Gastrocnemius medialis (tissue), 4 donors: ENCODE results near the gene ACSF2. TPM values are rescaled to one million over a fixed set of nuclear protein-coding genes. Genes with fewer than 3 reads are reported as not detected.

Source experiments
- ATAC-seq, 2 donors: fragments of 150-250 bp; one replicate each; pipeline ENCODE4 v1.9.1; 2016
- DNase-seq, 2 donors: peaks; one replicate each; pipeline ENCODE4 v3.0.0-alpha.2; 2019
- H3K27ac ChIP-seq, 4 donors: fragments of 200-600 bp; sonication (generic); 1 replicate in 1 of 4; 2 replicates in 3 of 4; pipeline ENCODE4 v1.5.1; 2016 to 2018; ENCODE audit warnings: mild to moderate bottlenecking in 2 of 4, moderate library complexity in 1 of 4
- H3K27me3 ChIP-seq, 3 donors: fragments of 200-600 bp; sonication (generic) in 2 of 3; 1 replicate in 1 of 3; 2 replicates in 2 of 3; pipeline versions ENCODE4 v1.5.1 to v1.6.0; 2016 to 2019; ENCODE audit warnings: mild to moderate bottlenecking in 1 of 3, moderate library complexity in 1 of 3
- H3K36me3 ChIP-seq, 2 donors: fragments of 200-600 bp; sonication (generic) in 1 of 2; one replicate each; pipeline ENCODE4 v1.5.1; 2017 to 2018
- H3K4me1 ChIP-seq, 2 donors: fragments of 200-600 bp; sonication (generic) in 1 of 2; one replicate each; pipeline ENCODE4 v1.5.1; 2016 to 2017; ENCODE audit warnings: mild to moderate bottlenecking in 2 of 2
- H3K4me3 ChIP-seq, 4 donors: fragments of 200-600 bp; sonication (generic) in 3 of 4; 1 replicate in 1 of 4; 2 replicates in 3 of 4; pipeline ENCODE4 v1.5.1; 2016 to 2019; ENCODE audit warnings: mild to moderate bottlenecking in 2 of 4
- H3K9me3 ChIP-seq, 3 donors: fragments of 200-600 bp; sonication (generic) in 2 of 3; 1 replicate in 1 of 3; 2 replicates in 2 of 3; pipeline ENCODE4 v1.5.1; 2016 to 2019
- POLR2A ChIP-seq, 2 donors: fragments of 450-650 bp; IDR thresholded peaks; one replicate each; pipeline ENCODE4 v1.6.1; 2017; ENCODE audit warnings: antibody characterized with exemption in 2 of 2, mild to moderate bottlenecking in 2 of 2, moderate library complexity in 2 of 2
- in situ Hi-C, 4 donors: fragments of 200-750 bp; cut with MboI; loops; one replicate each; pipeline versions ENCODE4 v1.15.0 to v1.8.0; 2017; ENCODE audit warnings: low sequenced_read_pairs in 4 of 4
- intact Hi-C: fragments of 100-400 bp; cut with DNase I; formaldehyde crosslinking; loops from one replicate; pipeline ENCODE4 v1.15.1; 2023; ENCODE audit warnings: low total_unique reads
- total RNA-seq, 4 donors: library from RNA; depleted of rRNA; stranded (reverse); fragments of >200 nt; gene quantifications; one replicate each; pipeline versions ENCODE4 v1.1.0 to v1.2.3, GENCODE V29; 2016
- TF ChIP-seq, protein P1 (sequence below), 5 experiments: fragments of 450-650 bp in 3 of 5; fragments of 200-600 bp in 2 of 5; sonication (generic) in 2 of 5; IDR thresholded peaks in 4 of 5; conservative IDR thresholded peaks in 1 of 5; 1 replicate in 4 of 5; 2 replicates in 1 of 5; pipeline ENCODE4 v1.5.1; 2016 to 2019; ENCODE audit warnings: antibody characterized with exemption in 5 of 5, mild to moderate bottlenecking in 3 of 5, moderate library complexity in 3 of 5

Gene ACSF2
- total RNA-seq, 4 donors from 2014 or later: 8.7 to 61.4 (median 34.2) TPM

- no peak overlapping the region for H3K4me3 ChIP-seq
- no peaks in the 10 kb centered on the region for H3K27me3 ChIP-seq
- no peaks in the 10 kb centered on the region for H3K36me3 ChIP-seq
- no peak overlapping the region for H3K27ac ChIP-seq
- intact Hi-C loops (no loop called here), in situ Hi-C loops (loop anchor here in 1 of 4 donors (25.0 kb wide), 1 partner anchor 109 kb away; the partner anchor contains the start of gene LRRC59)
- ATAC-seq (no peak), DNase-seq (no peak)
- H3K4me1 ChIP-seq: no peaks in the 10 kb centered on the region
- no peak for TF ChIP-seq POLR2A (IDR thresholded peaks at IDR 0.05)
- TF ChIP-seq, protein P1, sequence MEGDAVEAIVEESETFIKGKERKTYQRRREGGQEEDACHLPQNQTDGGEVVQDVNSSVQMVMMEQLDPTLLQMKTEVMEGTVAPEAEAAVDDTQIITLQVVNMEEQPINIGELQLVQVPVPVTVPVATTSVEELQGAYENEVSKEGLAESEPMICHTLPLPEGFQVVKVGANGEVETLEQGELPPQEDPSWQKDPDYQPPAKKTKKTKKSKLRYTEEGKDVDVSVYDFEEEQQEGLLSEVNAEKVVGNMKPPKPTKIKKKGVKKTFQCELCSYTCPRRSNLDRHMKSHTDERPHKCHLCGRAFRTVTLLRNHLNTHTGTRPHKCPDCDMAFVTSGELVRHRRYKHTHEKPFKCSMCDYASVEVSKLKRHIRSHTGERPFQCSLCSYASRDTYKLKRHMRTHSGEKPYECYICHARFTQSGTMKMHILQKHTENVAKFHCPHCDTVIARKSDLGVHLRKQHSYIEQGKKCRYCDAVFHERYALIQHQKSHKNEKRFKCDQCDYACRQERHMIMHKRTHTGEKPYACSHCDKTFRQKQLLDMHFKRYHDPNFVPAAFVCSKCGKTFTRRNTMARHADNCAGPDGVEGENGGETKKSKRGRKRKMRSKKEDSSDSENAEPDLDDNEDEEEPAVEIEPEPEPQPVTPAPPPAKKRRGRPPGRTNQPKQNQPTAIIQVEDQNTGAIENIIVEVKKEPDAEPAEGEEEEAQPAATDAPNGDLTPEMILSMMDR (IDR thresholded peaks at IDR 0.05 in 4 of 5, conservative IDR thresholded peaks at IDR 0.05 in 1 of 5): no peak
- no peaks in the 10 kb centered on the region for H3K9me3 ChIP-seq
Measured at GRCh38 chr17:50495918-50496317, 69.9 kb downstream of the ACSF2 start.

GRCh38 chr17:50498021-50498874 is 72.2 kb downstream of the ACSF2 start:
- no peaks in the 10 kb centered on the region for H3K9me3 ChIP-seq
- ATAC-seq: no peak
- intact Hi-C loops (no loop called here), in situ Hi-C loops (loop anchor here in 1 of 4 donors (25.0 kb wide), 1 partner anchor 111 kb away; the partner anchor contains the start of gene LRRC59)
- DNase-seq: no peak
- no peak overlapping the region for H3K4me3 ChIP-seq
- H3K4me1 ChIP-seq: no peaks in the 10 kb centered on the region
- no peaks in the 10 kb centered on the region for H3K36me3 ChIP-seq
- TF ChIP-seq, protein P1 (IDR thresholded peaks at IDR 0.05 in 4 of 5, conservative IDR thresholded peaks at IDR 0.05 in 1 of 5): no peak
- TF ChIP-seq POLR2A (IDR thresholded peaks at IDR 0.05): no peak
- no peak overlapping the region for H3K27ac ChIP-seq
- H3K27me3 ChIP-seq: no peaks in the 10 kb centered on the region

- Histone ChIP-seq H3K9me3 (no peaks in the 10 kb centered on the region), H3K36me3 (no peaks in the 10 kb centered on the region), H3K27me3 (no peaks in the 10 kb centered on the region), H3K4me3 (no peak overlapping the region), H3K4me1 (no peaks in the 10 kb centered on the region), H3K27ac (no peak overlapping the region)
- no peak for TF ChIP-seq POLR2A (IDR thresholded peaks at IDR 0.05)
- TF ChIP-seq, protein P1 (IDR thresholded peaks at IDR 0.05 in 4 of 5, conservative IDR thresholded peaks at IDR 0.05 in 1 of 5): no peak
- no peak for ATAC-seq
- intact Hi-C loops (no loop called here), in situ Hi-C loops (loop anchor here in 1 of 4 donors (25.0 kb wide), 1 partner anchor 112 kb away; the partner anchor contains the start of gene LRRC59)
- DNase-seq: no peak
Measured at GRCh38 chr17:50499270-50499669, 73.3 kb downstream of the ACSF2 start.

- no peak for DNase-seq
- Histone ChIP-seq H3K4me3 (no peak overlapping the region), H3K27me3 (no peaks in the 10 kb centered on the region), H3K4me1 (no peaks in the 10 kb centered on the region), H3K27ac (no peak overlapping the region), H3K36me3 (no peaks in the 10 kb centered on the region), H3K9me3 (no peaks in the 10 kb centered on the region)
- intact Hi-C loops: no loop called here
- TF ChIP-seq, protein P1 (IDR thresholded peaks at IDR 0.05 in 4 of 5, conservative IDR thresholded peaks at IDR 0.05 in 1 of 5): no peak
- TF ChIP-seq POLR2A (IDR thresholded peaks at IDR 0.05): no peak
- in situ Hi-C loops: loop anchor here in 1 of 4 donors (25.0 kb wide), 1 partner anchor 112 kb away; the partner anchor contains the start of gene LRRC59
- no peak for ATAC-seq
Measured at GRCh38 chr17:50499721-50500120, 73.7 kb downstream of the ACSF2 start.
